ENCODE results near the gene HOXD3.

Gene HOXD3

DNA sequence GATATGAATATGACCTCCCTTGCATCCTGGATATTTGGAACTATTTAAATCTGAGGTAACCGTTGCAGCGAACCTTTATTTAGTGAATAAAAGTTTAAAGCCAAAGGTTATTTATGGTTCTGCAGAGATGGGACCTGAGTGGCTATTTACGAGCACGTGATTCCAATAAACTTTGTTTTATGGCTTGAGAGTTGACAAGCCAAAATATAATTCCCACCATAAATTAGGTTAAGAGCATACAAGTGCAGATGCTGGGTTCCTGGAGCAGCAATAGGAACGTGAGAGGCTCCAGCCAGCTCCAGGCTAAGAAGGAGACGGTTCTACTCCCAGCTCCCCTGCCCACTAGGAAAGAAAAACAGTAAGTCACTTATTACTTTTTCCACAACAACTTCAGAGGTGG lies 11.0 kb upstream of the HOXD3 start:
- TF ChIP-seq, protein P1, sequence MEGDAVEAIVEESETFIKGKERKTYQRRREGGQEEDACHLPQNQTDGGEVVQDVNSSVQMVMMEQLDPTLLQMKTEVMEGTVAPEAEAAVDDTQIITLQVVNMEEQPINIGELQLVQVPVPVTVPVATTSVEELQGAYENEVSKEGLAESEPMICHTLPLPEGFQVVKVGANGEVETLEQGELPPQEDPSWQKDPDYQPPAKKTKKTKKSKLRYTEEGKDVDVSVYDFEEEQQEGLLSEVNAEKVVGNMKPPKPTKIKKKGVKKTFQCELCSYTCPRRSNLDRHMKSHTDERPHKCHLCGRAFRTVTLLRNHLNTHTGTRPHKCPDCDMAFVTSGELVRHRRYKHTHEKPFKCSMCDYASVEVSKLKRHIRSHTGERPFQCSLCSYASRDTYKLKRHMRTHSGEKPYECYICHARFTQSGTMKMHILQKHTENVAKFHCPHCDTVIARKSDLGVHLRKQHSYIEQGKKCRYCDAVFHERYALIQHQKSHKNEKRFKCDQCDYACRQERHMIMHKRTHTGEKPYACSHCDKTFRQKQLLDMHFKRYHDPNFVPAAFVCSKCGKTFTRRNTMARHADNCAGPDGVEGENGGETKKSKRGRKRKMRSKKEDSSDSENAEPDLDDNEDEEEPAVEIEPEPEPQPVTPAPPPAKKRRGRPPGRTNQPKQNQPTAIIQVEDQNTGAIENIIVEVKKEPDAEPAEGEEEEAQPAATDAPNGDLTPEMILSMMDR (IDR thresholded peaks at IDR 0.05; ENCODE audit: low read depth, low read length, missing control alignments) = no peak
- H3K4me3 ChIP-seq (ENCODE audit: low read depth, low read length) = no peak overlapping the region
- no peak for DNase-seq (ENCODE audit: low read depth)
- in situ Hi-C loops (cut with HindIII; ENCODE audit: low sequenced_read_pairs) = no loop called here

DNA sequence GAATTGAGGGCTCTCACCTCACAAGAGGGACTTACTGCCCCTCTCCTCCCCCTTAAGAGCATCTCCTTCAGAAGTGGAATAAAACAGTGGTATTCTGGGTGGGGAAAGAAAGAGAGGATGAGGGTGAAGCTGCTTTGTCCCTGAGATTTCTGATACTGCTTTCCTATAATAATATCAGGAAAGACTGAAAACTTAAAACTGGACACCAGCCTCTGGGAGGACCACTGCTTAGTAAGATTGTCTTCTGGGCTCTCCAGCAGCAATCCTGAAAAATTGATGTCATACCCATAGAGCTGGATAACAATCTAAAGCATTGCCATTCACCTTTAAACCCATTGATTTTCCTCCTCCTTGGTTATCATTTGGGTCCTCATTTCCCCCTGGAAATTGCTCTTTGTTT lies 10.5 kb upstream of the HOXD3 start:
- in situ Hi-C loops (cut with HindIII; ENCODE audit: low sequenced_read_pairs) = no loop called here
- DNase-seq (ENCODE audit: low read depth) = no peak
- H3K4me3 ChIP-seq (ENCODE audit: low read depth, low read length) = no peak overlapping the region
- TF ChIP-seq, protein P1 (IDR thresholded peaks at IDR 0.05; ENCODE audit: low read depth, low read length, missing control alignments) = no peak

DNA sequence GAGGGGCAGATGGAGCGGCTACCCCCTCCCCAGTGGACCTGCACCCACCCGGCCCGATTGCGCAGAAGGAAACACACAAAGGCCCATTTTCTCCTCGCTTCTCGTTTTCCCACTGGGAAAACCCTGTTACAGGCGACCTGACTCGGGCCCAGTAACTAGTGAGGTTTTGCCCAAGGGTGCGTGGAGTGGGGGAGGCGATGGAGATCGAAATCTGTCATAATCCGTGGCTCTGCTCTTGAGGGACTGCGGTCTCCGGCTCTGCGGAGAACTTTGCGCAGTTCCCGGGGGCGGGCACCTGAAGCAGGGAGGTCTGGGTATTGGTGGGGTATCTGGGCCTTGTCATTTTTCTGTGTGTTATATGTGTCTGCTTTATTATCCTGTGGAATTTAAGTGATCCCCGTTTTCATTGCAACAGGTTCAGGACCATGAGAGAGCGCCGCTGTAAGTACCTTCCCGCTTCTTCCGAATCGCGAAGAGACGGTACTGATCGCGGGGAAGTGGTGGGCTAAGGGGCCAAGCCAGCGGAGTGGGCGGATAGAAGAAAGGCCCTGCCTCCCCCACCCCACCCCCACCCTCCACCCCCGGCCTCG lies 9.8 kb upstream of the HOXD3 start:
- DNase-seq (ENCODE audit: low read depth) = no peak
- no peak overlapping the region for H3K4me3 ChIP-seq (ENCODE audit: low read depth, low read length)
- TF ChIP-seq, protein P1 (IDR thresholded peaks at IDR 0.05; ENCODE audit: low read depth, low read length, missing control alignments) = no peak
- in situ Hi-C loops (cut with HindIII; ENCODE audit: low sequenced_read_pairs) = no loop called here

DNA sequence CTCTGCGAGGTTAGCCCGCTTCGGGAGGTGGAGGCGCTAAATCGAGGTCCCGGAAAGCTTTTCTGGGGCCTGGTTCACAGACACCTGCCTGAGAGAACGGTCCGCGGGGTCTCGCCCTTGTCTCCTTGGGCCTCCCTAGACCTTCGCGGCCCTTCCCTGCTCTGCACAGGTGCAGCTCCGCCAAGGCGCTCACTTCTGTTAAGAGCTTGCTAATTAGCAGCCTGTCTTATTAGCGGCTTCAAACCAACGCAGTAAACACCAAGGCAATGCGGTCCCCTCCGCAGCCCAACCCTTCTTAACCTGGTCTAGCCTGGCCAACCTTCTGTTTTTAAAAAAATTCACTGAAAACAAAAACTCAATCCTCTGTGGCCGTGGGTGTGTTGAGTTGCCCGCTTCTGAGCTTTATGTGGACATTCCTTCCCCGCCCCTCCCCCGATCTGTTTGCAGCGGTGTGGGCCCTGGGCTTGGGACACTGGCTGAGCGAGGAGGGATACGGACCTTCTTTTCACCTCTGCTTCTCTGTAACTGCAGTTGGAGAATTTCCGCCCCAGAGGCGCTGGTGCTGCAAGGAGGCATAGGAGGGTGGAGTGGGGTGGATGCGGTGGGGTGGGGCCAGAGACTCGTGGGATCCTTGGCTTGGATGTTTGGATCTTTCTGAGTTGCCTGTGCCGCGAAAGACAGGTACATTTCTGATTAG lies 9.2 kb upstream of the HOXD3 start:
- no peak overlapping the region for H3K4me3 ChIP-seq (ENCODE audit: low read depth, low read length)
- TF ChIP-seq, protein P1 (IDR thresholded peaks at IDR 0.05; ENCODE audit: low read depth, low read length, missing control alignments) = no peak
- DNase-seq (ENCODE audit: low read depth) = no peak
- in situ Hi-C loops (cut with HindIII; ENCODE audit: low sequenced_read_pairs) = no loop called here

DNA sequence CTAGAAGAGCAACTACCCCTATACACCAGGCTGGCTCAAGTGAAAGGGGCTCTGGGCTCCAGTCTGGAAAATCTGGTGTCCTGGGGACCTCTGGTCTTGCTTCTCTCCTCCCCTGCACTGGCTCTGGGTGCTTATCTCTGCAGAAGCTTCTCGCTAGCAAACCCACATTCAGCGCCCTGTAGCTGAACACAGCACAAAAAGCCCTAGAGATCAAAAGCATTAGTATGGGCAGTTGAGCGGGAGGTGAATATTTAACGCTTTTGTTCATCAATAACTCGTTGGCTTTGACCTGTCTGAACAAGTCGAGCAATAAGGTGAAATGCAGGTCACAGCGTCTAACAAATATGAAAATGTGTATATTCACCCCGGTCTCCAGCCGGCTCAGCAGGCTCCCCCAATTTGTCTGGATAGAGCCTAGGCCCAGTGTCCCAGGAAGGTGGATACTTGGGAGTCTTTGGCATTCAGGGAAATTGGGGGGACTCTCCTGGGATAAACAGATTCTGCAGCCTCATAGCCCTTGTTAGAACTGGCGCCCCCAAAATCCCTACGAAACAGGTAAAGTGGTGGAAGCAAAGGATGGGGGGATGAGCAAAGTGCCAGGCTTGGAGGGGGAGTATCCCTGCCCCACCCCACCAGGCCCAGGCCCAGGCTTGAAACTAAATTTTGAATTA lies 8.2 kb upstream of the HOXD3 start:
- in situ Hi-C loops (cut with HindIII; ENCODE audit: low sequenced_read_pairs) = no loop called here
- H3K4me3 ChIP-seq (ENCODE audit: low read depth, low read length) = no peak overlapping the region
- no peak for DNase-seq (ENCODE audit: low read depth)
- TF ChIP-seq, protein P1 (IDR thresholded peaks at IDR 0.05; ENCODE audit: low read depth, low read length, missing control alignments) = no peak

DNA sequence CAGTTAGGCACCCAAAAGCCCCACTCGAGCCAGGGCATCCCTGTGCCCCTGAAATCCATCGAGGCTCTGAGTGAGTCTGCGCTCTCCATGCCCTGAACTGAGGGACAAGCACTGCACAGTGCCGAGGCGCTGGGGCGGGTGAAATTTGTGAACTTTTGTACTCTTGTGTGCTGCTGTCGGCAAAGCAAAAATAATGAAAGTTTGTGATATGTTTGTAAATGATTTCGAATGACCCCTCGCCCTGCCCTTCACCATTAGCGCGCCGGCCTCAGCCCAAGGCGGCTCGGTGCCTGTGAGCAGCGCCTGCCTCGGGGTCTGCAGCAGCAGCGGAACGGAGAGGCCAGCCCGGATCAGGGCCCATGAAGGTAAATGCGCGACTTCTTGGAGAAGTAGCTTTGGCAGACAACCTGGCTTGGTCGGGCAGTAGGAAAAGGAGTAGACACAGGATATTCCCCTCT lies 7.6 kb upstream of the HOXD3 start:
- H3K4me3 ChIP-seq (ENCODE audit: low read depth, low read length) = no peak overlapping the region
- no peak for DNase-seq (ENCODE audit: low read depth)
- TF ChIP-seq, protein P1 (IDR thresholded peaks at IDR 0.05; ENCODE audit: low read depth, low read length, missing control alignments) = no peak
- in situ Hi-C loops (cut with HindIII; ENCODE audit: low sequenced_read_pairs) = no loop called here

Measured in astrocyte of the cerebellum (primary cell).